Measurements from ENCODE around the gene ACTG1.

The ACTG1 gene

GRCh38 chr17:81512562-81513371, at the start of gene ACTG1:
Gene ACTG1, minus strand, starts transcription at chr17:81512799. Its CDS starts 445 bp downstream, at chr17:81512354.
- DNase-seq (ENCODE audit: low read depth): peak; percentile 90

GRCh38 chr17:81561494-81561885, 48.9 kb upstream of the ACTG1 start:
- no peak for DNase-seq (ENCODE audit: low read depth)

DNA sequence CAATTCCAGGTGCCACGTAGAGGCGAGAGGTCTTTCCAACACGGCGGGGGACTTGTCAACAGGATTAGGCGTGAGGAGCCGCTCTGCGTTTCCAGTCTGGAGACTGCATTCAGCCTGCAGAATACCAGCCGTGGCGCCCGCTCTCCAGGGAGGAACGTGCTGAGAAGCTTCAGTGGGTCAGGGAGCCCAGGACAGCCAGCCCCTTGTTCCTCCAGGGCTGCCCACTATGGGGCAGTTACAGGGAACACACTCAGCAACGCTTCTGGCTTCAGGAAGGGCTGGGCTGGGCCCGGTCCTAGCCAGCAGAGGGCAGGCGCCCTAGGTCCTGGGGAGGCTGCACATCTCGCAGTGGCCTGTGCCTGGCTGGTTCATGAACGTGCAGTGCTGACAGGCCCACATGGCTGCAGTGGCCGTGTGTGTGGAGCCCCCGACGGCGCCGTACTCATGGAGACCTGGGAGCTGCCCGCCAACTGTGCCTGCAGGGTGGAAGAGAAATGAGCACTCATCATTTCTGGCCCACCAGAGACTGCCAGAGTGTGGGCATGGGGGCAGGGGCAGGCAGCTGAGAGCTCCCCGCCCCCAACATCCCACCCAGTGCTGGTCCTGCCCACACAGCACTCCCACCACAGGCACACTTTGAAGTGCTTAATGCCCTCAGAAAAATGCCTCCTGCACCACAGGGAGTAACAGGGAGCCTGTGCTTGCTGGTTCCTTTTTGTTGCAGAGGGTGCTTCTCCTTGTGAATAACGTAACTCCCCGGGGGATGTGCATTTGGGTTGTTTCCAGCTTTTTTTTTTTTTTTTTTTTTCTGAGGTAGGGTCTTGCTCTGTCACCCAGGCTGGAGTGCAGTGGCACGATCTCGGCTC, 46.6 kb upstream of the ACTG1 start:
- DNase-seq (ENCODE audit: low read depth): no peak

DNA sequence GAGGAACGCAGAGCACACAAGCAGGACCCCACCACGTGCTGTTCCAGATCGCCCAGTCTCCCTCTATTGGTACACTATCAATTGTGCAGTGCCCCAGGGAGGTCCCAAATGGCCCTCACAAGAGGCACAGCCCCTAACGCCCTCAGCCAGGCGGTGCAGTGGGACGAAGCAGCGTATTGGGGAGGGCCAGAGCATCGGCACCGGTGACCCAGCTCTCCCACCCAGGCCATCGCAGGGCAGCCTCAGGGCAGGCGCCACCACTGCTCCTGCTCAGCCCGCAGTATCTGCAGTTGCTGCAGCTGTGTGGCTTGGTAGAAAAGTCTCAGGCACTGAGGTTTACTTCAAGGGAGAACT, 45.5 kb upstream of the ACTG1 start:
- DNase-seq (ENCODE audit: low read depth): no peak

DNA sequence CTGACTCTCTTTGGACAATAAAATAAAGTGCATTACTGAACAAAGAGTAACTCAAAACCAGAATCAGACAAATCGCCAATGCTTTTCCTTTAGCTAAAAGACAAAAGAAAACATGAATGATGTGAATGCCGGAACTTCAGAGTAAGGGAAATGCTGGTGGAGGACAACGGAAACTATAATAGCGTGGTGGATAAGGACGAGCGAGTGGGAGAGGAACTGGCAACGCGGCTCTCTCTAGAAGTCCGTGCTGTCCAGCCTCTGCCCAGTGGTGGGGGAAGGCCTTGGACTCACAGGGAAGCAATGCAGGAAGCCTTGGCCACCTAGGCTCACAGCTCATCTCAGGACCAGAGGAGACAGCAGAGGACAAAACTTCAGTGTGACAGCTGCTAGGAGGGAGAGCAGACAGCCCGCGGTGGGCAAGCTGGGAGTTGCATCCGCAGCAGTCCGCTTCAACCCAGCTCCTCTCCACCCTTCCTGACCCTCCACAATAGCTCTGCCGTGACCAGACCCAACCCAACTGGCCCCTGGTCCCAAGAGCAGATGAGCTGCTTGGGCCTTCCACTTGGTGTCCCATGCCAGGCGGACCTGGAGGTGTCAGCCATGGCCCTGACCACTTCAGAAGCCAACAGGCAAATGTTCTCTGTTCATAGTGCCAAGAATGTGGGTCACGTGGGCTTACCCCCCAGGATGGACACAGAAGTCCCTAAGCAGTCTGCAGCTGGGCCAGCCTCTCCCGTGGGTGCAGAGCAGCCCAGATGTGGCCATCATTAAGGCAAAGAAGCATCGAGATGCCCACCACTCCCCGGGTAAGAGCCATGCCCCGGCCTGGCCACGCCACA, 44.9 kb upstream of the ACTG1 start:
- no peak for DNase-seq (ENCODE audit: low read depth)

GRCh38 chr17:81556863-81557262, 44.3 kb upstream of the ACTG1 start:
- no peak for DNase-seq (ENCODE audit: low read depth)

DNA sequence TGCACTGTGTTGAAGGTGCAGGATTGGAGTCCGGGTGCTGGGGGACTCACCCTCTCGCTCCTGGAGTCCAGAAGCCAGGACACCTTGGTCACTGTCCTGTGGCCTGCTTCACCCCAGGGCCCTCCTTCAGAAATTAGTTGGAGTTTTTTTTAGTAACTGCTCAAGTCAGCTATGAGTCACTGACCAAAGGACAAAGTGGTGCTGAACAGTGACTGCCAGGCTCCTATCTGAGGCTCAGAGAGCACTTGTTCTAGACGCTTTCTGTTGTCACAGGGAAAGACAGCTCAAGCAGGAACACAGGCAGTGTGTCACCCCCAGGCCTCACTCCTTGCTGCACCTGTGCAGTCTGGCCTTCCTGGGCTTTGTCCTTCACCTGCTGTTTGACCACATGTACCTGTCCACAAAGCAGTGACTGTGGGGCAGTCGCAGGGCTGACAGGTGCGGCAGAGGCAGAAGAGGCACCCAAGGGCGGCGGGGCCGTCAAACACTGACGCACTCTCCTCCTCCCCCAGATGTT, 43.6 kb upstream of the ACTG1 start:
- no peak for DNase-seq (ENCODE audit: low read depth)

DNA sequence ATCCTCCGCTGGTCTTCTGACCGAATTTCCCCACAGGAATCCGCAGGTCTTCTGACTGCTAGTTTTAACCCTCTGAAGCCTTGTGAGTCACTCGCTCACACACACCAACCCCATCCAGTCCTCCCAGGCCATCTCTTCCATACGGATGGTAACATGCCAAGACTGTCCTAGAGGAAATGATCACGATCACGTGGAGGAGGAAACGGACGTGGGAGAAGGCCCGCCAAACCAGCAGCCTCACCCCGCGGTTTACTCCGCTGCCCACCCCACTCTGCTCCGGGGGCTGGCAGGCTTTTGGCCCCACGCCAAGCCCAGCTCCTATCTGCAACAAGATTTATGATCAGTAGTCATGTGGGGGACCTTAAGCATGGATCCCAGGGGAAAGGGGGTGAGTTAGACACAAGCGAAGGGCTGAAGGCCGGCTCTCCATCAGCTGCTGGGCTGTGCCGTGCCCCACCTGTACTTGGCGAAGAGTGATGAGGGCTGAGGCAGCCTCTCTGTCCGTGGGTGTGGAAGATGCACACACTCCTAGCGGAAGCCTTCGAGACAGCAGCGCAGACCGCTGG, 41.1 kb upstream of the ACTG1 start:
- no peak for DNase-seq (ENCODE audit: low read depth)

DNA sequence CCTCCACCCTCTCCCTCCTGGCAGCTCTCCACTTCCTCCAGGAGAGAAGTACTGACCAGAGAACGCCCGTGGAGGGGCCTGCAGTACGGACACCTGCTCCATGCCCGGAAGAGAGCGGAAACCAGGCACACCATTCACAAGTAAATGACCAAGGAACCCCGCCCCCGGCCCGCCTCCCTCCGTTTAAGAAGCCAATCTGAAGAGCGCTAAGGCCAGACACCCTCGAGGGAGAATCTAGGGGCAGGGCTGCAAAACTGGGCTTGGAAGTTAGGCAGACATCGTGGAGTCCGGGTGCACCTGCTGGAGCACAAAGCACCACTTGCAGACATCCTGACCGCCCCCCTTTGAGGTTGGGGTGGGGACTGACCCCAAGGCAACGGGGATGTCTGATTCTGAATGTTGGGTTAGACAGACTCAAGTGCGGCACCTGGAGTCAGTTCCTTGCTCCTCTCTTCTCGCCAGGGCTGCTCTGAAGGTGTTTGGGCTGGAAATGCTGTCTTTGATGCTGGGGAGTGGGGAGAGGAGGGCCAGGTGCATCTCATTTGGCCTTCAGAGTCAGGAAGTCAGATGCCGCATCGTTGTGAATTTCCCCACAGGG, 40.5 kb upstream of the ACTG1 start:
- DNase-seq (ENCODE audit: low read depth): peak; percentile 59

DNA sequence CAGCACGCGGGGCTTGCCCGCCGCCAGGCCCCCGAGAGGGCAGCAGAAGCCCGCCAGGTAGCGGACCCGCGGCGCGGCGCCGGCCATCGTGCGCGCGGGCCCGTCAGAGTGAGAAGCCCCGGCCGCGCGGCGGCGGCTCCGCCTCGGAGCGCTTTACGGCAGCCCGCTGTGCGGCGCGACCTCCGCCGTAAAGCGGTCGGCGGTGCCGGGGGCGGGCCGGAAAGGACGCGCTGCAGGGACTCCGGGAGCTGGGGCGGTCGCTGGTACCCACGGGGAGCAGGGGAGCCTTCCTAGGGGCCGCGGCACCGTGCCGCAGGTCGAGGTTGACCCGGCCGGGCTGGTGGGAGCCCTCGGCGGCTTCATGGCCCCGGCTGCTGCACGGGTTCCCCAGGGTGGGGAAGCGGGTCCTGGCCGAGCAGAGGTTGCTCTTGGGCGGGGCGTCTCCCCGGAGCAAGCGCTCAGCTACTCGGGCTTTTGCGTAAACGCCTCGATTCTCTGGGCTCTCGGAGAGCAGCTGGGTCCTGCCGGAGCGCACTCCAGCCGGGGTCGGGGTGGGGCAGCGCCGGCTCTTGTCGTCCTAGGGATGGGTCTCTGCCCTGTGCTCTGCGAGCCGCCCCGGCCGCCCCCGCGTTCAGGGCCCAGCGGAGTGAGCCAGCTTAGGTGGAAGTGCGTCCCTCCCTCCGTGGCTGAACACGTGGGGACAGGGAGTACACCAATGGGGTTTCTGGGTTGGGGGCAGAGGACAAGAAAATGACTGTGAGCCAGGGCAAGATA, 39.8 kb upstream of the ACTG1 start, which contains the start of gene FAAP100:
Gene FAAP100 (minus strand): TSS at position 110 of the 774 bp plus-strand sequence. CDS start 23 bp downstream, at position 87.
- peak; percentile 68 for DNase-seq (ENCODE audit: low read depth)

DNA sequence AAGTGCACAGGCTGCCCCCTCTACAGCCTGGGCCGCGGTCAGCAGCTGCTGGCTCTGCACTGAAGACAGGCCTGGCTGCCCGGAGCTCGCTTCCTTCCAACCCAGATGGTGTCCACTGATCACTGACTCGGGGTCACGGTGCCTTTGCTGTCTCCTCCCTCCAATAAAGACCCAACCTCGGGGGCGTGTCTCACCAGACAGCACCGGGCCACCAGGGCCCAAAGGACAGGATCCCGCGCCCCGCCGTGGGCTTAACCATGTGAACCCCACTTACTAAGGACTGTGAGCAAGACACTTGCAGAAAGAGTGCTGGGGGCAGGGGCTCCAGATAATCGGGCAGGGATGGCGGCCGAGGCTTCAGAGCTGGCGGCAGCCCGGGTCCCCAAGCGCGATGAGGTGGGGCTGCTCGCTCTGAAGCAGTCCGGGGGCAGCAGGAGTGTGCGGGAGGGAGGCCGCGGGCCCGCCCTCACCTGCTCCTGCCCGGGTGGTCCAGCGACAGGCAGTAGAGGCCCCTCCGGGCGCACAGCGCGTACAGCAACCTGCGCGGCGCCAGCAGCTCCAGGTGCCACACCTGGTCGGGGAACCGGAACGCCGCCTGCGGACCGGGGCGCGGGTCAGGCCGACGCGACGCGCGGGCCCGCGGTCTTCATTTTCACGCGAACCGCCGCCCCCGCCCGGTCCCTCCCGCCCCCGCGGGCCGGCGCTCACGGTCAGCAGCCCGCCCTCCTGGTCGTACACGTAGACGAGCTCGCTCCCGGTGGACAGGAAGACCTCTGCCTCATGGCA, 39.1 kb upstream of the ACTG1 start:
- no peak for DNase-seq (ENCODE audit: low read depth)

DNA sequence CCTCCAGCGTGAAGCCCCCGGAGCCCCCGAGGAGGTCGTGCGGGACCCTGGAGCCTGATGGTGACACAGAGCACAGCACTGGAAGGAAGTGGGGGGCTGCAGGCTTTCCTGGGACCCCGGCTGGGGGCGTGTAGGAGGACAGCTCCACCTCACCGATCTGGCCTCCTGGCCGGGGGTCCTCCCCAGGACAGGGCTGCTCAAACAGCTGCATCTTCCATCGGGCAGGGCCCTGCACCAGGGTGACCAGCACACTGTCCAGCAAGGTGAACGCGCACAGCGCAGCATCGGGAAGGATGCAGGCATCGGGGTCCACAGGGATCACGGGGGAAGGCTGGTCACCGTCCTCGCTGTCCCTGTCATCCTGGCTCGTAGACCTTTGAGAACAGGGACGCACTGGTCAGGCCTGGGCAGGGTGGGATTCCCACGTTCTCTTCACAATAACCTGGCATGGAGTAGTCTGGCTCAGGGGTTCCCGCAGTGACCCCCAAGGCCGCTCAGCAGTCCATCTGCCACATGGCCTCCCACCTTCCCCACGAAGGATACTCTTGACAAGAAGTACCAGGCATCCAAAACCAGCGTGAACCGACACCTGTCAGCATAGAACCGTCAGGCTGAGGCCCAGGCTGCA, 38.3 kb upstream of the ACTG1 start:
- DNase-seq (ENCODE audit: low read depth): no peak

GRCh38 chr17:81550285-81550684, 37.7 kb upstream of the ACTG1 start:
- no peak for DNase-seq (ENCODE audit: low read depth)

DNA sequence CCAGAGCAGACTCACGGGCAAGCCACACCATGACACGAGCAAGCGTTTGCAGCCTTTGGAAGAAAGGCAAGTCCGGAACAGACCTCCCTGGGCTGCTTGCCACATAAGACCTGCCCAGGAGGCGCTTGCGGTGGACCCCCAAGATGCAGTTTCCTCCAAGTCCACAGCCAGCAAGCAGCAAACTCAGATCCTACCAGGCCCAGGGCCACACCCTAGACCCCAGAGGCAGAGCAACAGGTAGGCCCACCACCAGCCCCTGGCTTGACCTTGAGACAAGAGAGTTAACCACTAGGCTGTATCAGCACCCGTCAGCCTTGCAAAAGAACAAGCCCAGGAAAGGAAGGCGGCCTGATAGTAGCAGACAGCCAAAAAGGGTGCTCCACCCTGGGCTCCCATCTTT, 37.2 kb upstream of the ACTG1 start:
- no peak for DNase-seq (ENCODE audit: low read depth)

GRCh38 chr17:81549031-81549557, 36.5 kb upstream of the ACTG1 start:
- no peak for DNase-seq (ENCODE audit: low read depth)

GRCh38 chr17:81547614-81547982, 35.0 kb upstream of the ACTG1 start:
- no peak for DNase-seq (ENCODE audit: low read depth)

DNA sequence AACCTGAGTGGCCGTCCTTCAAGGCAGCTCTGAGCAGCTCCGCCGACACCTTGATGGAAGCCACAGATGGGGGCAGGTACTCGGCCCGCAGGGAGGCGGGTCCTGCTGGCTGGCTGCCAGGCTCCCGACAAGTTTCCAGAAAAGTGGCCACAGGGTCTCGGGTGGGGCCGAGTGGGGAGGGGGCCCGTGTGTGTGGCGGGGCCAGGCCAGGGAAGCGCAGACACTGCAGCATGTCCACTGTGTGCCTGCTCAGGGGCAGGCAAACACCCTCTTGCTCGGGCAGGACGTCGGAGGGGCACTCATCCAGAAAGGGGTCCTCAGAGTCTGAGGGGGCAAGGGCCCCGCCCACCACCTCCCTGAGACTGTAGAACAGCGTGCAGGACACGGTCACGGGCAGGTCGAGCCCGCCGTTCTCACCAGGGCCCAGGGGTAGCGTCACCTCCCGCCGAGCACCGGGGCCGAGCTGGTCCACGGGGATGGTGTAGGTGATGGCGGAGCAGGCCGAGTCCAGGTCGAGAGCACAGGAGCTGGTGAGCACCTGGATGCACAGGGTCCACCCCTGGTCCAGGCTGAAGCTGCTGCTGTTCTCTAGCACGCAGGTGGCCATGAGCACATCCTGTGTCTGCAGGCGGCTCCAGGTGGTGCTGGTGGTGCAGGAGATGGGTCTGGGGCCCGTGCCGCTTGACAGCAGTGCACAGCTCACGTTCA, 34.5 kb upstream of the ACTG1 start:
- no peak for DNase-seq (ENCODE audit: low read depth)
